ENCODE data around the gene MUCL3.
"Not testable (repeated sequence)": the region's sequence is repeated elsewhere in the genome, so short reads cannot be mapped to it uniquely, and the experiment has no call there.

The MUCL3 gene

GRCh38 chr6:30914076-30914853 is 26.5 kb upstream of the MUCL3 start, which contains the start of gene VARS2:
TSS of gene VARS2 (plus strand) at chr6:30914238. CDS start at chr6:30914837, 599 bp downstream.
- DNase-seq = peak; percentile 95

GRCh38 chr6:30914854-30915590 is 25.8 kb upstream of the MUCL3 start:
- DNase-seq = no peak

GRCh38 chr6:30915591-30915946 is 25.2 kb upstream of the MUCL3 start:
- no peak for DNase-seq

GRCh38 chr6:30917041-30917440 is 23.7 kb upstream of the MUCL3 start:
- DNase-seq = no peak

GRCh38 chr6:30917487-30917886 is 23.3 kb upstream of the MUCL3 start:
- no peak for DNase-seq

- no peak for DNase-seq
Measured at GRCh38 chr6:30918670-30919069, 22.1 kb upstream of the MUCL3 start.

- DNase-seq = no peak
Measured at GRCh38 chr6:30922447-30922852, 18.3 kb upstream of the MUCL3 start.

GRCh38 chr6:30924040-30924627 is 16.6 kb upstream of the MUCL3 start:
- not testable (repeated sequence) for DNase-seq

GRCh38 chr6:30926644-30927043 is 14.1 kb upstream of the MUCL3 start:
- DNase-seq = no peak

GRCh38 chr6:30927080-30927479 is 13.7 kb upstream of the MUCL3 start:
- not testable (repeated sequence) for DNase-seq

GRCh38 chr6:30928677-30929076 is 12.1 kb upstream of the MUCL3 start:
- no peak for DNase-seq

- DNase-seq = no peak
Measured at GRCh38 chr6:30930506-30930905, 10.3 kb upstream of the MUCL3 start.

GRCh38 chr6:30931272-30931671 is 9.5 kb upstream of the MUCL3 start:
- DNase-seq = no peak

- no peak for DNase-seq
Measured at GRCh38 chr6:30931969-30932645, 8.7 kb upstream of the MUCL3 start, which contains the start of gene SFTA2. TSS of gene SFTA2 (minus strand) at chr6:30932170. CDS start at chr6:30932096, 74 bp downstream.

GRCh38 chr6:30932665-30933365 is 8.0 kb upstream of the MUCL3 start:
- DNase-seq = no peak

- DNase-seq = no peak
Measured at GRCh38 chr6:30935018-30935417, 5.8 kb upstream of the MUCL3 start.

GRCh38 chr6:30937265-30937664 is 3.5 kb upstream of the MUCL3 start:
- DNase-seq = no peak

- DNase-seq = no peak
Measured at GRCh38 chr6:30938730-30939129, 2.0 kb upstream of the MUCL3 start.

GRCh38 chr6:30939473-30939872 is 1.3 kb upstream of the MUCL3 start:
- DNase-seq = no peak

GRCh38 chr6:30942338-30943060 is 1.7 kb downstream of the MUCL3 start:
- DNase-seq = no peak

- DNase-seq = no peak
Measured at GRCh38 chr6:30944051-30944450, 3.3 kb downstream of the MUCL3 start.

- no peak for DNase-seq
Measured at GRCh38 chr6:30945281-30945680, 4.5 kb downstream of the MUCL3 start.
